Measurements from ENCODE around the gene STK32C.

Gene STK32C

DNA sequence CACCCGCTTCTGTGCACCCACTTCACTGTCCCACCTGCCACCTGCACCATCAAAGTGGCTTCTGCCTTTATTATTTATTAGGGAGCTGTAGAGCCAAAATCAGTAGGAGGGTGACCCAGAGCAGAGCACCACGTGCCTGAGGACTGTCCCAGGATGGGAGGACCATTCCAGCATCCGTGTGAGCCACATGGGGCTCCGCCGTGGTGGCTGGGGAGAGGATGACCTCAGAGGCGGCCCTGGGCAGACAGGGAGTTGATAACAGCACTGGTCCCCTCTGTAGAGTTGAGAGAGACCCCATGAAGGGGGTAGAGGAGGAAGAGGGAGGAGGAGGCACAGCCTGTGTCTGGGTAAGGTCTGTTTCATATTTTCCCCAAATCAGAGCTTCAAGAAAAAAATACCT is 129.7 kb downstream of the STK32C start:
- DNase-seq, result no peak

DNA sequence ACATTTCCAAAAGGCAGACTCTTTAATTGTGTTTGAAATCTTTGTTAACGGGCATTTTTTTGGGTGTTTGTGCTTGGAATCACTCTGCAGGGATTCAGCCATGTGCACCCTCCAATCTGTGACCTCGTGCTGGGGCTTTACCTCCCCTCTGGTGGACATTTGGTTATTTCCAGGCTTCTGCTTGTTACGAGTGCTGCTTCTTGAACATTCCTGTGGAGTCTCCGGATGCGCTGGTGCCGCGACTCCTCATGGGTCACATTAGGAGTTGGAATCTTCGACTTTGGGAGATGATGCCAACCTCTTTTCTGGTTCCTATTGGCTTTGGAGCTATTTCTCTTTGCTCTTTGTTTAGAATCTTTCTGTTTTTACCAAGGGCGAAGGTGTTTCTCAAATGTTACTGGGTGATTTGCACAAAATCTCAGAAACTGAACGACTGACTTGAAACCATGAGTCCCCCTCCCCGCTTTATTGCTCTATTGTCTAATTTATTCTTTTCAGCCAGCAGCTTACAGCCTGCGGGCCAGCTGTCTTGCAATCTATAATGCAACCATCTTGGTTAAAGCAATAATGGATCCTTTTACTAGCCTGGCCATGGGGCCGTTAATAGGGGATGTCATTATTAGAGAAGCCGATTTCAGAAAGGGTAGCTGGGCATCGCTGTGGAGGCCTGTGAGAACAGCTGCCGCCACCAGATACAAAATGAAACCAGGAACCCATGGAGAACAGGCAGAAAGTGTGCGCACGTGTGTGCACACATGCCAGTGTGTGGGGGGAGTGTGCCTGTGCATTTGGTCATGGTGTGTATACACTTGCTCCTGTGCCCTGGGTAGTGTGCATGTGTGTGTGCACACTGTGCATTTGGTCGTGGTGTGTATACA is 130.9 kb downstream of the STK32C start:
- DNase-seq, result no peak

DNA sequence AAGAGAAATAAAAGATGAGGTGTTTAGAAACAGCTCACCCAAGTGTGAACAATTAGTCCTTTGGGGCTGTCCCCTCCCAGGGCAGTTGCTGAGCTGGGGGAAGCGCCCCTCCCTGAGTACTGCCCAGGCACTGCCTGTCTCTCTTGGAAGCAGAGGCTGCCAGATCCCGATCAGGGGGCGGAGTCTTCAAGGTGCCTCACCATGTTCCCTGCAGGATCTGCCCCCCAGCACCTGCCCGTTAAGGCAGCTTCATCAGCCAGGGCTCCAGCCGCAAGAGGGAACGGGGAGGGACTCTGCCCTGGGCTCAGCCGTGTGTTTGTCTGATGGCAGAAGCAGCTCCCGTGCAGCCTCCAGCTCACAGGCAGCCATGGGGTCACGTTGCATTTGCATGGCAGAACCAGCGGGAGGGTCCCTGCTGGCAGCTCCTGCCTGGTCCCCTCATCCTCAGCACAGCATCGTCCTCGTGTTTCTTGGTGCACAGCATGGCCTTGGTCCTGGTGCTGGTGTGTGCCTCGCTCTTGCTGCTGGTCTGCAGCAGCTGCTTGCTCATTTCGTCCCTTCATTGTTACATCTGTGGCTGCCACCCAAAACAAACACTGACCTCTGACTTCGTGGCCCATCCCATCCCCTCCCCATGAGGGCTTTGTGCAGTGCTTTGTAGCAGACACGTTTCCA is 131.7 kb downstream of the STK32C start:
- DNase-seq, result peak in 1 of 2 donors; percentile 0

DNA sequence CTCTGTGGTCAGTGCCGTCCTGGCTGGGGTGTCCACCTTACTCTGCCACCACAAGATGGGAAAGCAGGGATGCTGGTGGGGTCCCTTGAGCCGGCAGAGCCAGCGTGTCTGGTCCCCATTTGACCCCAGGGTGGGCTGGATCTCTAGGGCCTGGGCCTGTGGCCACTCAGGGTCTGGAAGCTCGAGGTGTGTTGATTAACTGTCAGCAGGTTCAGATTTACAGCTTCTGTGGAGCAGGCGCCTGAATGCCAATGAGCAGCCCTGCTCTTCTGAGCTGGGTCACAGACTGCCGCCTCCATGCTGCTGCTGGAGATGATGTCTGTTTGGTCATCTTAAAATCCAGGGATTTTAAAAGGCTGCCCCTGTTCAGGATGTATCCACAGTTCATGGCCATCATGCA is 132.3 kb downstream of the STK32C start:
- peak in 1 of 2 donors; percentile 0 for DNase-seq

DNA sequence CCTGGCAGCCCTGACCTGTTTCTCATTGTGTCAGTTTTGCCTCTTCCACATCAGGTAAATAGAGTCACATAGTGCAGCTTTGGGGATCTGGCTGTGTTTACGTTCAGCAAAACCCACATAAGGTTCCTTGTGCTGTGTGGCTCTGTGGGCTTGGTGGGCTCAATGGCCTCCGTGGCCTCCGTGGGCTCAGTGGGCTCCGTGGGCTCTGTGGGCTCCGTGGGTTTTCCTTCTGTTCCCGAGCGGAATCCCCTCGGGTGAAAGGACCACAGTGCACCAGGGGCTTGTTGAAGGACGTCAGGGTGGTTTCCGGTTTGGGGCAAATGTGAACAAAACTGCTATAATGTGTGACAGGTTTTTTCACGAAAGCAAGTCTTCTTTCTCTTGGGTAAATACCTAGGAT is 133.5 kb downstream of the STK32C start:
- no peak for DNase-seq

DNA sequence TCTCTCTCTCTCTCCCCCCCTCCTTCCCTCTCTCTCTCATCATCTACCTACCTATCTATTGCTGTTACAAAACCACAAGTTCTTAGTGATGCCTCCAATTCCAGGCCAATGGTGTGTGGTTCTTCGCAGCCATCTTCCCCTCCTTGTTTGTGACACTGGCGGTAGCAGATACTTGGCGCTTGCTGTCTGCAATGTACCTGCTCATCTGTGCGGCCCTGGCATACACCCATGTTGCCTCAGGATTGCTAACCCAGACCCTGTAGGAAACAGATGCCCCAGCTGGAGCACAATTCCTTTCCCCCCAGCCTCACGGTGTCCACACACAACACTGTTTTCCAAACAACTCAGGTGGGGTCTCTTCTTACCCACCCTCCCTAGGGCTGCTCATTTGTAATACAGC is 134.6 kb downstream of the STK32C start:
- no peak for DNase-seq

DNA sequence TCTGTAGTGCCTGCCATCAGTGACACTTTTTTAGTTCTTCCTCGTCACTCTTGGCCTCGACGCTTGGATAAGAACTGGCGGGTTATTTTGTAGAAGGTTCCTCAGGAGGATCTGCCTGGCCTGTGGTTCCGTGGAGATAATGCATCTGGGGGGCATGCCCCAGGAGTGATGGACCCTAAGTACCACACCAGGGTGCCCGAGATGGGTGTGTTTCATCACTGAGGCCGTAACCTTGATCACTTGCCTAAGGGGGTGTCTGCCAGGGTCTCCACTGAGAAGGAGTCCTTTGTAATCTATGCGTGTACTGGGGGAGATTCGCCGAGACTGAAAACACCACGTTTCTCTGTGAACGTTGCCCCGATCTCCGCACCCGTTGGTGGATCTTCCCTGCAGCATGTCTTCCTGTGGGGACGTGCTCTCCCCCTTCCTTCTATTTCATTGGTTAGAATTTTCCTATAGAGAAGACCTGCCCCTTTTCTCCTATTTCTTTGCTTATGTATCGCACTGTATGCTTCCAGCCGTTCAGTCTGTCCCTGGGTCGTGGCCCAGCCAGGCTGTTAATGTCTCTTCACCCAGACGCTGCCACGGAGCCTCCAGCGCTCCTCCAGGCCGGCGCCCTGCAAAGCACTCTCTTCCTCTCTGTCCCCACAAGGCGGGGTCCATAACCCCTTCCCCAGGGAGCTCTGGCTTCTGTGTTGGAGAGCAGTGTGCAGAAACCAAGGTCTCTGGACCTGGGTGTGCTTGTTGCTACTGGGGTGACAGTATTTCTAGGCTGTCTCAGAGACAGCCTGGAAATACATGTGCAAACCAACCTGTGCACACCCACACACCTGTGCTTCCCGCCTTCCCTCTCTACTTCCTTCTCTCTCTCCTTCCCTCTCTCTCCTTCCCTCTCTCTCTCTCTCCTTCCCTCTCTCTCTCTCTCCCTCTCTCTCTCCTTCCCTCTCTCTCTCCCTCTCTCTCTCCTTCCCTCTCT is 135.4 kb downstream of the STK32C start:
- DNase-seq, result no peak

DNA sequence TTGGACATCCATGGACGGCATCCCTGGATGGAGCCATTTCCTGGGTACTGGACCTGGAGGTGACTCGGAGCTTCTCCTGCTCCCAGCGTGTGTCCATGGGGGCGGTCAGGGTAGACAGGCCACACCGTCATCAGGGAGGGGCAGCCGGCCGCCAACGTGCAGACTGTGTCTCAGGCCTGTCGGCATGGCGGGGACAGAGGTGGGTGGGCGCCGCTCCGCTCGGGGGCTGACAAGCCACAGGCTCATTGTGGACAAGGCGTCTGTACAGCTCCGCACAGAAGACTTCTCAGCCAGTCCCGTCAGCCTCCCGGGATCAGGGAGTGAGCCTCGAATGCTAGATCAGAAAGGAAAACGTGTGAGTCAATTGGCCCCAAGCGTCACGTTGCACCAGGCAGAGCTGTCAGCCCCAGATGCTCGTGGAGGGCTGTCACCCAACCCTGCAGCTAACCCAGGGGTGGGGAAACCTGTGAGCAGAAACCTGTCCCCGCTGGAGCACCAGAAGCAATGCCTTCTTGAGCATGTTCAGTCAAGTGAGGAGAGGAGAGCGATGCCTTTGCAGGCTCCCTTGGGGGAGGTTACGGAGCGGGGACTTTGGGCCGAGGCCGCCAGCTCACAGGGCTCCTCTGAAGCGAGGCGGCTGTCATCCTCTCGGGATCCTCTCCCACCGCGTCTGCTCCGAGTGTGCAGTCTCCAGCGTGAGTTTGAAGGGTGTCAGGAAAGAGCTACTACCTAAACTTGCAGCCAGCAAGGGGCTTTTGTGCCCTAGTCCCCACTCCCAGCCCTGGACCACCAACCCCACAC is 137.0 kb downstream of the STK32C start:
- DNase-seq, result no peak

DNA sequence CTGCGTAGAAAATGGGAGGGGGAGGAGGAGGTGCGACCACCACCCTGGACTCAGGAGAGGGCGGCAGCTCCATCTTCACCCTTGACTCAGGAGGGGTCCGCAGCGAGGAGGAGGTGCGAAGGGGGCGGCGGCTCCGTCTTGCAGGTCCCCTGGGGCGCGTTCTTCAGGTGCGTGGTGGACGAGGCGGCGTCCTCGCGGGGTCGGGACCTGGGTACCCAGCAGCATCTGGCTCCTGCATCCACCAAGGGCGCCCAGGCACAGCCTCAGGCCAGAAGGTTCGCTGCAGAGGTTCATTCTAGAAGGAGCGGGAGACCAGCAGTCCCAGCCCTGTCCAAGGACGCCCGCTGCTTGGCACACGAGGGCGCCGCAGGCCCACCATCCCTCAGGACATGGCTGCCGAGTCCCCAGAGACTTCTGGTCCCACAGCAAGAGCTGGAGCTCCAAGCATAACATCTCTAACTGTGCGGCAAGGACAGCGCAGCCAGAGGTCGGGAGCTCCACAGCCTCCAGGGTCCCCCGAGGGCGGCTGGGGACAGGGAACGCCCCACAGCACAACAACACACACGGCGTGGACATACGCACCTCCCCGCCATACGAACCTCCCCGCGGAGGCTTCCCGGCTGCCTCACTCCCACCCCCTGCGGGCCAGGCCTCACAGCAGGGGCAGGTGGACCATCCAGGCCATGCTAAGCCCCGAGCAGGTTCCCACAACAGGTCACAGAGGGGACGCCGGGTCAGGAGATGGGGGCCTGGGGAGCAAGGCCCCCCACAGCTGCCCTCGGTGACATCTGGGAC is 137.8 kb downstream of the STK32C start:
- DNase-seq, result no peak

DNA sequence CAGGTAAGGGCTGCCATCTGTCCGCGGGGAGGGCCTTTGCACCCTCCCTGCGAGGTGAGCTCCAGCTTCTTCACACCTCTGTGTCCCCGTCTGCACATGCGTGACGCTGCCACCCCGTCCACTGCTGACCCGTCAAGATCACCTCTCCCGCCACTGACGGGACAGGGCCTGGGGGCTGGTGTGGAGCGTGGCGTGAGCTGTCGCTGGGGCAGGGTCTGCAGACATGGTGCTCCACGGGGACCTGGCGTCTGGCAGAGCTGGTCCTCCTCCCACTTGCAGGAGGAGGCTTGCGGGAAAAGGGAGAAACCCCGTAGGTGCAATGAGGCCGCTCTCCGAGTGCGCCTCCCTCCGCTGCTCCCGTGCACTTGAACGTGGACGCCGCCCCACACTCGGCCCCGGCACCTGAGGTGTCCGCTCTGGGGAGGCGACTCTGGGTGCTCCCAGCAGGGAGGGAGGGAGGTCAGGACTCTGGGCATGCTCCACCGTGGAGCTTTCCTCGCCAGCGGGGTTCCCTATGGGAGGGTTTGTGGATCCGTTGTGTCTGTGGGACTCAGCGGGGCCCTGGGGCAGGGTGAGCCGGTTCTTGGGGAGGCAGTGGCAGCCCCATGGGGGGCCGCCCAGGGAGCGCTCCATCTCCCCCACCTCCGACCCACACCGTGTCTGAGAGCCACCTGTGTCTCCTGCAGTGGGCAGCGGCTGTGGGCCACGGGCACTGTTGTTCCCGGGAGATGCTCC is 138.6 kb downstream of the STK32C start:
- DNase-seq, result no peak

DNA sequence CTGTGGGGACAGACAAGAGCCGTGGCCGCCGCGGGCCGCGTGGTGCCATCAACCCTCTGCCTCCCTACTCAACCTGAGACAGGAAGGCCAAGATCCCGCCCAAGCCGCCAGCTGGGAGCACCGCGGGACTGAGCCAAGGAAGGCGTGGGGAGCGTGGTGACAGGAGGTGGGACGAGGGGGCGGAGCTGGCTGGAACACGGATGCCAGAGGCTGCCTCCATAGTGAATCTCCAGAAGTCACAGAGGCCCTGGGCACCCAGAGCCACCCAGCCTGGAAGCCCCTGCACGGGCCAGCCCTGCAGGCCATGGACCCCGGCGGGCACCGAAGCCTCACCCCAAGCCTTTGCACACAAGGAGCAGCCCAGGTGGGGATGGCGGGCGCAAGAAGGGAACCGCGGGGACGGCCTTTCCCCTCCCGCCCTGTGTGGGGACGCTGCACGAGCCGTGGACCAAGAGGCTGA is 139.1 kb downstream of the STK32C start:
- DNase-seq, result no peak

DNA sequence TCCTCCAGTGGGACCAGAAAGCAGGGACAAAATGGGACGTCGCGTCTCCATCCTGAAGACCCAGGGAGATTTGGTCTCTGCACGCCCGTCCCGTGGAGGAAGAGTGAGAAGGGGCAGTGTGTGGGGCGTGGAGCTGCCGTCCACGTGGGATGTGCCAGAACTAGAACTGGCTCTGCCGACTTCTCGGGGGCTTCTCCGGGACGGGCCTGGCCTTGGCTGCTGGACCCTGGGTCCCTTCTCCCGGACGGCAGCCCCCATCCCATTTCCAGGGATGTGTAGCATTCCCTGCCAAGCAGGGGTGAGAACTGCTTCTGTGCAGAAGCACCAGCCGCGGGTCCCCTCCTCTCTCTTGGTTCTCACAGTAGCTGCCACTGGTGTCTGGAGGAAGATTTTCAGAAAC is 139.8 kb downstream of the STK32C start:
- no peak for DNase-seq

DNA sequence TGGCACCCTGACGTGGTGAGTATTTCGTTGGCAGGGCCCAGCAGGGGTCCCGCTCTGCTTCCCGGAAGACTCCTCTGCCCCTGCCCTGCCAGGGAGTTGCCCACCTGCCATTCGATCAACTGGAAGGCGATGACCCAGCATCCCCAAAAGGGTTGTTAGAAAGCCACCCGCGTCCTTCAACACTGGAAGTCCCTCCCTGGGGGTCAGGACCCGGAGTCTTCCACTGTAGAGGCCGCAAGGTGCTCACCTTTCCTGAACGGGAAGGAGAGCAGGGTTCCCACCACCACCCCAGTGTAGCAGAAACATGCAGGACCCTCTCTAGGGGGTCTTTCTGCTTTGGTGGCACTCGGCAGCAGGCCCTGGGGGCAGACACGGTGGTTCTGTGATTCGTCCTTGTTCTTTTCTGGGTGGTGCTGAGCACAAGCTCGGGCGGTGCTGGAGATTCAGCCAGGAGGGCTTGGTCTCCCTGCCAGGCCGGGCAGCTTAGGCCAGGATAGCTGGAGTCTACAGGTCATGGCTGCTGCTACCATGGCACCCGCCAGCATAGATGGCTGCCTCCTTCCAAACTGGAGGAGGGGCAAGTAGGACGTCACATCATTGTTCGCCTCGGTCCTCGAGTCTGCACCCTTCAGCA is 140.6 kb downstream of the STK32C start:
- no peak for DNase-seq

DNA sequence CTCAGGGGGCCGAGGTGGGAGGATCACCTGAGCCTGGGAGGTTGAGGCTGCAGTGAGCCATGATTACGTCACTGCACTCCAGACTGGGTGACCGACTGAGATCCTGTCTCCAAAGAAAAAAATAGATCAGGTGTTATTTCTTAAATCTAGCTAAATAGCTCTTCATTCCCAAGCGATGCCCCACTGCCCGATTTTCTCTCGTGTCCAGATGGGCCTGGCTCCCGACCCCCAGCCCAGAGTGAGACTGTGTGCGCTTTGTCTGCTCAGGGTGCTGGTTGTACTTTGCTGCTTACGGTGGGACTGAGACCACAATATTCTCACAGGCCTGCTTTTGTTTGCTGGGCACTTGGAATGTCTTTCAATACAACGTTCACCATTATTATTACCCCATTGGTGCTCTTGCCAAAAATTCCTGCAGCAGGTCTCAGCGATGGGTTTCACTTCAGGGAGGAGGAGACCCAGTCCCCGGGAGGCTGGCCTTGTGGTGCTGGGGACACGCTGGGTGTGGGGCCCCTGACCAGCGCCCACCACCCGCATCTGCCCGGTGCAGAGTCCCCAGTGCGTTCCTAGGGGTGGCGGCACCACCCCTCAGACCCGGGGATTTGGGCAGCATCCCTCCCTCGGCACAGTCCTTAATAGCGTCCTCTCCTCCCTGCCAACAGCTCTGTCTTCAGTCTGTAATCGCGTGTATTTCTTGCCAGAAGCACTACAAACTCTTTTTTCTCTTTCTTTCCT is 141.4 kb downstream of the STK32C start:
- DNase-seq, result no peak

DNA sequence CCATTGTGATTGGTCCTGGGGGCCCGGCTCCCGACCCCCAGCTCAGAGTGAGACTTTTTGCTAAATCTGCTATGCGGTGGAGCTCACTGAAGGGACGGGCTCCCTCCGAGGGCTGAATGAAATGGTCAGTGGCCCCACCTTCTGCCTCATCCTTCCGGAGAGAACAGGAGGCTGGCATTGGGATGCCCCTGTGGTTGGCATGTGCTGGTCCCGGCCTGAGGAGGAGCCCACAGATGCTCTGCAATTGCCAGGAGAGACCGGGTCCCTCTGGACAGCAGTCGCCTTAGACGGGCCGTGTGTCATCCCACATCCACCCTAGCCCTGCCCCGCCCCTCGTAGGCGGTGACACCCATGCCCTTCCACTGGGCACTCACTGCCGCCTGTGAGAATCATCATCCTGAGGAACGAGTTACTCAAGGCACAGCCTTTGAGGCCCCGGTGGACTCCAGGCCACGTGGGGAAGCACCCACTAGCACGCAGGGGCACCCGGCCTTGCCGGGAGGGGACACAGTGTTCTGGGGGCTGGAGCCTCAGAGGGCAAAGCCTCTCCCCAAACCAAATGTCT is 142.3 kb downstream of the STK32C start:
- no peak for DNase-seq

DNA sequence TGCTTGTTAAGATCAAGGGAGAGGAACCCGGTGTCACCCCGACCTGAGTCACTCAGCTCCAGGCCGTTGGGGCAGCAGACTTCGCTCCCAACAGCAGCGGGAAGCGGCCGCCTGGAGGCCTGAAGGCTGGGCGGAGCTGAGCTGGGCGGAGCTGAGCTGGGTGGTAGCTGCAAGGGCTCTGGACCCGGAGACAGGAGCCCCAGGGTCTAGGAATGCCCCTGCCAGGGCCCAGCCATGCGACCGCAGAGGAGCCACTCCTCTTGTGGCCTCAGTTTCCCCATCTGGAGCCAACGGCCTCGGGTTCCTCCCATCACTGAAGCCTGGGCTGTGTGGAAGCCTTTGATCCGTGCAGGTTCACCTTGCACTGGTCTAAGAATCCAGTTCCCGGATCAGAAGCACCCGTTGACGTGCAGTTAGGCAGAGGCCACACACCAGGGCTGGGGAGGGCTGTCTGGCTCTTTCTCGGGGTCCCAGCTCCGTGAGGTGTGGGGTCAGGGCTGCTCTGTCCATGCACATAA is 142.9 kb downstream of the STK32C start:
- no peak for DNase-seq

DNA sequence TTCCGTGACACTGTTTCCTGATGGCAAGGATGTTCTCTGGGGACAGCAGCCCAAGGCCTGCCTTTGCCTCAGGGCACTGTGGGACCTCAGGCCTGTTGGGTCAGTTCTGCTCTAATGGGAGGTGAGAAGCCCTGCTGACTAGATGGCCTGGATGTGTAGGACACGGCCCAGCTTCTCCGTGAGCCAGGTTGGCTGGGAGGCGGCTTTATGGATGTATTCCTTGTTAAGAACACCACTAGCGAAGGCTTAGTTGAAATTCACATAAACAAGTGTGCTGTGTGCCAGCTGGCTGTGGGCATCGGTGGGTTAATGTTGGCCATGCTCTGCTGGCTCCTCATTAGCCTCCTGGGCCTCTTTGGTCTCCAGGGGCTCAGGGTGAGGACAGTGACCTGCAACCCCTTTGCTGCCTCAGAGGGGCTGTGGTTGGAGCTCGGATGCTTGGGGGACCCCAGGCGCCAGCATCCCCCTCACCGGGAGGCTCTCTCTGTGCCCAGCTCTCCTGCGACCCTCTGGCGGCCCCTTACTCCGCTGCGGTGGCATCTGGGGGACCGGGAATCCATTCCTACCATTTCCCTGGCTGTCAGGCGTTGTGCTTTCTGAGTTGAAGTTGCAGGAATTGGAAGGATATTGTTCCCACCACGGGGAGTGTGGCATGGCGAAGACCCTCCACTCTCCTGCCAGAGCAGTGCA is 143.8 kb downstream of the STK32C start:
- DNase-seq, result no peak

DNA sequence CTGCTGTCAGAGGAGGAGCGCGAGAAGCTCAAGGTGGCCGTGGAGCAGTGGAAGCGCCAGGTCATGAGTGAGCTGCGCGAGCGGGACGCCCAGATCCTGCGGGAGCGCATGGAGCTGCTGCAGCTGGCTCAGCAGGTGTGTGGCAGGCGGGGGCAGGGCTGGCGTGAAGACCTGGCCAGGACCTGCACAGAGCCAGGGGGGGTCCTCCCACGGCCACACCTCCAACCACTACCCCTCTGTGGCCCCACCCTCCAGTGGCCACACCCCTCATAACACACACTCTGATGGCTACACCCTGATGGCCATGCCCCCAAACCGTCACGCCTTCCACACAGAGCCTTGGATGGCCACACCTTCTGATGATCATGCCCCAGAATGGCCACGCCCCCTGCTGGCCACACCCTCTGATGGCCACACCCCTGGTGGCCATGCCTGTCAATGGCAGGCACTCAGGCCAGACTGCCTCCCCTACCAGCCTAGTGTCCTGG is 144.4 kb downstream of the STK32C start:
- DNase-seq, result peak in 1 of 2 donors; percentile 18
